ELF-1 (cell line): ENCODE data around the gene MRPL21.
"Not testable (repeated sequence)": the region's sequence is repeated elsewhere in the genome, so short reads cannot be mapped to it uniquely, and the experiment has no call there.

Experiments
- DNase-seq: peaks from one replicate; pipeline ENCODE4 v3.0.0-alpha.2; 2016; ENCODE audit warnings: low read depth, low spot score

MRPL21 gene

DNA sequence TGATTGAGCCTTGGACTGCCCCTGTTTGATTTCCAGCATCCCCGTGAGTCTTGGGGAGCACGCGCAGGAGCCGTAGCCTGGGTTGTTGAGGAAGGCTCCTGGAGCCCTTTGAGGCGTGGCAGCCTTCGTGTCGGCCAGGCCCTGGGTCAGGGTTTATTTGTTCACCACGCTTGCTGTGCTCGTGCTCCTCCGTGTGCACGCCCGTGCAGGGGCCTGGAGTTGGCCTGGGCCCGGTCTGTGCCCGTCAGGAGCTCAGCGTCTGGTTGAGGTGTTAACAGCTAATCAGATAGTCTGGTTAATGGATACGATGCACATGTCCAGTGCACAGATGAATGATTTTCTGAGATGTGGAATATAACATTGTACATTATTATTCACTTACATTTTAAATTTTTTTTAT, 8.1 kb upstream of the MRPL21 start:
- DNase-seq = no peak

DNA sequence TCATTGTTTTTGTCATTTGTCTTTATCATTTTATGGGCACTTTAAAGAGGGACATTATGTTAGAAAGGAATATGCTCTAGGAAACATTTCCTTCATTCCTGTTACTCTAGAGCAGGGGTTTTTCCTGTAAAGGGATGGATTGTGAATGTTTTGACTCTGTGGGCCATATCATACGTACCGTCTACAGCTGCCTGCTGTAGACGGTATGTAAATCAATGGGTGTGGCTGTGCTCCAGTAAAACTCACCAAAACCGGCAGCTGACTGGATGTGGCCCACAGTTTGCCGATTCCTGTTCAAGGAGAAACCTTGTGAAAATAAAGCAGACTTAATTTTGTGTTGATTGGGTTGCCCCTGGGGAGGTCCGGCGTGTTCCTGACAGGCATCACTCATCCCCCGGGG, 7.3 kb upstream of the MRPL21 start:
- no peak for DNase-seq

DNA sequence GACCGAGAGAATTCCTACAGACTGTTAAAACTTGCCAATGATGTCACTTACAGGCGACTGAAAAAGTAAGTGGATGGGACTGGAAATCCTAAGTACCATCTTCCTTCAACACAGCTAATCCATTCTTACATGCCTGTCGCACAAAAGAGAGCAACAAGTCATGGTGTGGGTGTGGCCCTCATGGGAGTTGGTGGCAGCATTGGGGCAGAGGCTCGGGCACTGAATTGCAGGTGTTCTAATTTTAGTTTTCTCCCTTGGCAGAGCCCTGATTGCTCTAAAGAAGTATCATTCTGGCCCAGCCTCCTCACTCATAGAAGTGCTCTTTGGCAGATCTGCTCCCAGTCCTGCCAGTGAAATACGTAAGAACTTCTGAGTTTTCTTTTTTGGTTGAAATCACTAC, 4.6 kb upstream of the MRPL21 start:
- no peak for DNase-seq

DNA sequence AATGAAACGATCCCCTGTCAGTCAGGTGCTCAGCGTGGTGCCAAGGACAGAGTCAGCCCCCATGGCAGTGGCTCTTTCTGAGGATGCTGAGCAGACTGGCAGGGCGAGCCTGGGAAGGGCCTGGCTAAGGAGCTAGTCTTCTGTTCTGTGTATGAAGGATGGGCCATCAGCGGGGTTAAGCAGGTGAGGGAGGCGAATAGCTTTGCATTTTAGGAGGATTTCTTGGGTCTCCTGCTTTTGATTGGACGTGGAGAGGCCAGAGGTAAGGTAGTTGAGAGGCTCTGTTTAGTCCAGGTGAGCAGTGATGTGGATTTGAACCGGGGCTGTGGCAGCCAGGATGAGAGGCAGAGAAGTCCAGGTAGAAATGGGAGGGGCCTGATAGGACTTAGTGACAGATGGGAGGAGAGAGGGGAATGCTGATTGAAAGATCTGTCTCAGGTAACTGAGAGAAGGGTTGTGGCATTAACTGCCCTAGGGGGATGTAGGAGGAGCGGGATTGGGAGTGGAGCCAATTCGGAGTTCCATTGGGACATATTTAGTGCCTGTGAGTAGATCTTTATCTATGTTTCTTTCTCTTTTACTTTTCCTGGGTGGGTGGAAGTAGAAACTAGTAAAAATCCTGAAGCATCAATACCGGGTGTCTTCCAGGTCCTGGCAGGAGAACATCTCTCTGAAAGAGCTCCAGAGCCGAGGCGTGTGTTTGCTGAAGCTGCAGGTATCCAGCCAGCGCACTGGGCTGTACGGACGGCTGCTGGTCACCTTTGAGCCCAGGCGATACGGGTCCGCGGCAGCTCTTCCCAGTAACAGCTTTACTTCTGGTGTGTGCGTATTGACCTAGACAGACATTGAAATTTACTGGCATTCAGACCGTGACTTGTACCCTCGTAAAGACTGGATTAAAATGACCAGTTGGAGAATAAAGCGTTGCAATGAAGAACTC, 2.1 kb upstream of the MRPL21 start:
- DNase-seq = peak; percentile 63

DNA sequence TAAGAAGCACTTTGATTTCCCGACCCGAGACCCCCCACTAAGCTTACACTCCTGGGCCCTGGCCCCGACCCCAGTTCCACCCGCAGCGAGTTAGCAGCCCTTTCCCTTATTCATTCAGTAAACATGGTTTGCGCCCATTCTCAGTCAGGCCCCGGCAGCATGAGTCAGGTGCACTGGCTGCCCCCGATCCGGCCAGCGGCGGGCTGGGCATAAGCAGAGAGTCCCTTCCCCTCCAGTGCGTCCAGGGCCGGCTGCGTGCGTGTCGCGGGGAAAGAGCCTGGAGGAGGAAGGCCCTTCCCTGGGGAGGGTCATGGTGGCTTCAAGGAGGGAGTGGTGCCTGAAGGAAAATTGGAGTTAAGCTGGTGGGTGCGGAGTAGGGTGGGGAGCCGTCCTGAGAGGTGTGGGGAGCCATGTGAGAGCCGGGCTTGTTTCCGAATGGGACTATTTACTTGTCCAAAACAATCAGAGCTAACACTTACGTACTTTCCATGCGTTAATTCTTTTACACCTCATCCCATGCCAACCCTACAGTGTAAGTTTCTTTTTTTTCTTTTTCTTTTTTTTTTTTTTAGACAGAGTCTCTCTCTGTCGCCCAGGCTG, 716 bp upstream of the MRPL21 start:
- DNase-seq = no peak

DNA sequence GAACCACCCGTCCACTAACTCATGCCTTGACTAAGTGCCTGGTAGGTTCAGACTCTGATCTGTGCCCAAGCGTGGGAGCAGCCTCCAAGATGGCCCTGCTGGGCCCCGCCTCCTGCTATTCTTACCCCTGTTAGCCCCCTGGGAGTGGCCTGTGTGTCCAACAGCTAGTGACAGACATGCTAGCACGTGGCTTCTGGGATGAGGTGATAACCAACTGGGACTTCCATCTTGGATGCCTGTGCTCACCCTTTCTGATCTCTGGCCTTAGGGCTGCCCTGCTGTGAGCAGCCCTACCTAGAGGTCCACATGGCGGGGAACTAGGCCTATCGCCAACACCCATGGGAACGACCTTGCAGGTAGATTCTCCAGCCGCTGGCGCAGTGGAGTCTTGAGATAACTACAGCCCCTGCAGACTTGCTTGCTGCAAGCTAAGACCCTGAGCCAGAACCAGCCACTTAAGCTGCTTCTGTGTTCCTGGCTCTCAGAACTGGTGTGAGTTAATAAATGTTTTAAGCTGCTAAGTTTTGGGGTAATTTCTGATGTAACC, 2.7 kb downstream of the MRPL21 start:
- DNase-seq = no peak

DNA sequence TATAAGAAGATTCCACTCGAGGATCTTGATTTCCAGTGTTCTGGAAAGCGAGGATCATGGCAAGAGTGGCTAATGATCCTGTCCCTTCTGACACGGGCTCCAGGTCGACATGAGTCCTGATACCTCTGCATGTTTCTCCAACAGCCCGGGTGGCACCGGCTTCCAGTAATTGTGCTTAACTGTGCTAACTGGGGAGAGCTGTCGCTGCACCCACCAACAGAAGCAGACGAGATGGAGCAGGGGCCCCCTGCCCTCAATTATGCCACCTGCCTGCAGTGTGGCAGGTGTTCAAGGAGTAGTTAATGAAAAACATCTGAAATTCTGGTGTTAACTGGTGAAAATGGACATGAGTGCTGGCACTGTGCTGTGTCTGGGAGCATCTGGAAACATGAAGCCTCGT, 6.2 kb downstream of the MRPL21 start:
- no peak for DNase-seq

GRCh38 chr11:68896171-68896959, 7.3 kb downstream of the MRPL21 start:
- no peak for DNase-seq

DNA sequence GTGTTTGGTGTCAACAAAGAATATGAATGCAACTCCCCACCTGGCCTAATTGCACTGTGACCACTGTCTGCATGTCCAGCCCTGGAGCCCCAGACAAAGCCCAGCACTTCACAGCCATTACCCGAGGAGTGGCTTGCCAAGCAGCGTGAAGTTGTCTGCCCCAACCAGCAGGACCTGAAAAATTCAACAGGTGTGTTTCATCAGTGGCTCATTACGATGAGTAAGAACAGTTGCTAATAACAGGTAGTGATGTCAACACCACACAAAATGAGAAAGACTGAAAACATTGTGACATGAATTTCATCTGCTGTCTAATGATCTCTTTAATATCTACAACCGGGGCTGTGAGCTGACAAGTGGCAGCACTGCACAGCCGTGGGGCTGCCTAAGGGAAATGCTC, 10.3 kb downstream of the MRPL21 start:
- no peak for DNase-seq

GRCh38 chr11:68892576-68892975, 11.1 kb downstream of the MRPL21 start:
- no peak for DNase-seq

DNA sequence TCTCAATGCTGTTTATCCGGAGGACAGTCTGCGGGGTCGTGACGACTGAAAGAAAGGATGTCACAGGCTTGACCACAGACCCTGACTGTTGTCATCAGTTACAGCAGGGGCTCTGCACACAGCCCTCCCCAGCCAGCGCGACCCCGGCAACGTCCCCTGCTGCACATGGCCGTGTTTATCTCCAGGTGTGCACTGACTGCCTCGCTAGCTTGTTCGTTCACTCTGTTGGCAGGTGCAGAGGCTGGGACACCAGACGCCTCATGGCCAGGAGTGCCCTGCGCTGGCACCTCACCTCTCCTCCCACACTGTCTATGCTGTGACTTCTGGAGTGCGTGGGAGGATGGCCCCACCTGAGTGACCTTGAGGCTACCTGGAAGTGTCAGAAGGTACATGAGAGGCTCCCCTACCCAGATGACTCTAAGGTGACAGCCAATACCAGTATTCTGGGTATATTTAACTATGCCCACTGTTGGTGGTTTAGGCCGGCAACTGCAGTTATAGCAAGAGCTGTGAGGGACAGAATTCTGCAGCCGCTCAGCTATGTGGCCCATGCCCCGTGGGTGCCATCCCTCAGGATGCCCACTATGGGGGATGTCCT, 12.2 kb downstream of the MRPL21 start:
- no peak for DNase-seq

- DNase-seq = no peak
Measured at GRCh38 chr11:68890490-68891231, 13.0 kb downstream of the MRPL21 start.

DNA sequence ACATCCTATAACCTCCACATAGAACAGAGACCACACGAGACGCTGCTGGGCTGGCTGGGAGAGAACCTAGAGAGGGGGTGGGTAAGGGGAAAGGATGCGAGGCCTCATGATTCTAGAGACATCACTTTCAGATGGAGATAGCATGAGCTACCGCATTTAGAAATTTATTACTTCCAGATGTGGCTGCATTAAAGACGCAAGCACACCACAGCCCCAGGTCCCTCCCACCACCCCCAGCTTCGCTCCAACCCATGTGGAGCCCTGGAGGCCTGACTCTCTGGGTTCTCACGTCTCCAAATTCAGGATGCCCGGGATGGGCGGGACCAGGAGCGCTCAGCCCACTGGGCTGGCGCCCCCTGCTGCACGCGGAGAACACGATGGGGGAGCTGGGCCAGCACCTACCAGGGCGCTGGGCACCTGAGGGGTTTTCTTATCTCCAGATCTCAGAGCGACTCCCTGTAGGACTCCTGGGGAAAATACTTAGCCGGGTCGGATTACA, 13.6 kb downstream of the MRPL21 start:
- DNase-seq = peak; percentile 88

- DNase-seq = not testable (repeated sequence)
Measured at GRCh38 chr11:68884827-68885226, 18.8 kb downstream of the MRPL21 start.

GRCh38 chr11:68882391-68882790, 21.2 kb downstream of the MRPL21 start:
- no peak for DNase-seq

DNA sequence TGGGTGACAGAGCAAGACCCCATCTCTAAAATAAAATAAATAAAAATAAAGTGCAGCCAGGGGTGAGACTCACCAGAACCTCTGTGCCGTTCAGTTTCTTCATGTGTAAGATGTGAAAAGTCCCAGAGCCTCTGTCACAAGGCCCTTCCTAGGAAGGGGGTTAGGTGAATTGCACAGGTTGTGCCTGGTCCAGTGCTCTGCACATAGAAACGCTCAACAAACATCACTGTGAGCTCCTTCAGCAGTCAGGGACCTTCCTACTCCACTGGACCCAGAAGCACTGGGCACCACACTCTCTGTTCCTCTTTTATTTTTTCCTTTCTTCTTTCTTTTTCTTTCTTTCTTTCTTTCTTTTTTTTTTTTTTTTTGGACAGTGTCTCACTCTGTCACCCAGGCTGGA, 22.3 kb downstream of the MRPL21 start:
- no peak for DNase-seq

GRCh38 chr11:68880851-68881250, 22.8 kb downstream of the MRPL21 start:
- no peak for DNase-seq

DNA sequence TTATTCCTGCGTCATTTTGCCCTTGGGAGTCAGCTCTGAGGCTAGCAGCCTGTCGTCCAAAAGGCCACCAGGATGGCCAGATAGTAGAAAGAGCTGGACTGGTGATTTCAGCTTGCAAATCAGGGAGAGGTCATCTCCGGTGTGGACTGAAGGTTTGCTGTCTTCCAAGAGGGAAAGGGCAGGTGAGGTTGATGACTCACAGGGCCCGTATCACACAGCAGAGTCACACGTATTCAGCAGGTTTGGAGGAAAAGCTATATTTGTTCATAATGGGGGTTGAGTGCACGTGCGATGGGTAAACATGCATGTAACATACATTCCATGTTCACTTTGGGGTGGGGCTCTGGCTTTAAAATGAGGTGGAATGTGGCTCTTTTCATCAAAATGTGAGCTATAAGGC, 25.6 kb downstream of the MRPL21 start:
- DNase-seq = no peak

- DNase-seq = no peak
Measured at GRCh38 chr11:68872216-68873003, 31.2 kb downstream of the MRPL21 start.

GRCh38 chr11:68870470-68870869, 33.2 kb downstream of the MRPL21 start:
- peak; percentile 43 for DNase-seq
